ENCODE results near the gene ATF3. TPM values are rescaled to one million over a fixed set of nuclear protein-coding genes. Genes with fewer than 3 reads are reported as not detected.

Gene ATF3
- polyA plus RNA-seq, 3 donors = 10.4 to 227 (median 13.3) TPM

GRCh38 chr1:212567638-212568037 lies 40.9 kb upstream of the ATF3 start:
- H3K27ac ChIP-seq (ENCODE audit: low read depth in 1 of 2, low read length in 2 of 2) = peak overlapping the region in 1 of 2 donors; percentile 99
- H3K4me2 ChIP-seq (replicated peaks; ENCODE audit: extremely low read depth, low read length, poor library complexity, severe bottlenecking) = peak overlapping the region; percentile 79
- Mint-ChIP-seq H3K9me3 (peaks cover 2 to 10% (median 6%) of the 10 kb centered on the region in 7 donors), H3K36me3 (no peaks in the 10 kb centered on the region), H3K27me3 (ENCODE audit: low read depth in 3 of 3) (peaks cover 2 to 7% (median 2%) of the 10 kb centered on the region in 3 donors), H3K4me1 (peaks cover 27% of the 10 kb centered on the region), H3K27ac (peak overlapping the region; percentile 81 to 100 (median 98)), H3K4me3 (peak overlapping the region; percentile 79 to 98)
- no peak overlapping the region for H2AFZ ChIP-seq (ENCODE audit: insufficient read depth, low read depth, low read length, poor library complexity, severe bottlenecking)
- TF ChIP-seq CTCF (IDR thresholded peaks at IDR 0.05) = no peak
- H3K9me3 ChIP-seq (replicated peaks in 1 of 2; ENCODE audit: control insufficient read depth in 1 of 2, insufficient read depth in 1 of 2, low read length in 2 of 2) = no peaks in the 10 kb centered on the region
- WGBS (ENCODE audit: insufficient coverage) = 100% methylated on average over 1 of the region's 3 CpGs
- no peaks in the 10 kb centered on the region for H3K36me3 ChIP-seq (replicated peaks in 1 of 2; ENCODE audit: control insufficient read depth in 1 of 2, insufficient read depth in 2 of 2, low read length in 2 of 2)
- H3K9ac ChIP-seq (ENCODE audit: insufficient read depth, low read length, poor library complexity, severe bottlenecking) = no peak overlapping the region
- H3K4me1 ChIP-seq (ENCODE audit: control insufficient read depth in 1 of 2, insufficient read depth in 2 of 2, low read length in 2 of 2) = peaks cover 18 to 19% of the 10 kb centered on the region in 2 donors
- DNase-seq = no peak
- peak overlapping the region in 1 of 3 experiments; percentile 77 for H3K4me3 ChIP-seq (replicated peaks in 1 of 3; ENCODE audit: low read depth in 2 of 3, low read length in 3 of 3)
- intact Hi-C loops (cut with micrococcal nuclease) = no loop called here
- no peaks in the 10 kb centered on the region for H4K20me1 ChIP-seq (ENCODE audit: insufficient read depth, low read length)
- no peaks in the 10 kb centered on the region for H3K27me3 ChIP-seq (ENCODE audit: control insufficient read depth in 2 of 2, insufficient read depth in 2 of 2, low read length in 2 of 2)
- no peaks in the 10 kb centered on the region for H3K79me2 ChIP-seq (ENCODE audit: insufficient read depth, low read length)

- Mint-ChIP-seq H3K4me3 (no peak overlapping the region), H3K36me3 (no peaks in the 10 kb centered on the region), H3K27ac (no peak overlapping the region), H3K27me3 (ENCODE audit: low read depth in 3 of 3) (peaks cover 0 to 7% (median 2%) of the 10 kb centered on the region in 3 donors), H3K9me3 (peaks cover 0 to 5% (median 0%) of the 10 kb centered on the region in 7 donors), H3K4me1 (peaks cover 27% of the 10 kb centered on the region)
- Histone ChIP-seq H3K27ac (ENCODE audit: low read depth in 1 of 2, low read length in 2 of 2) (no peak overlapping the region), H3K9me3 (replicated peaks in 1 of 2; ENCODE audit: control insufficient read depth in 1 of 2, insufficient read depth in 1 of 2, low read length in 2 of 2) (no peaks in the 10 kb centered on the region), H3K4me3 (replicated peaks in 1 of 3; ENCODE audit: low read depth in 2 of 3, low read length in 3 of 3) (no peak overlapping the region), H3K4me2 (replicated peaks; ENCODE audit: extremely low read depth, low read length, poor library complexity, severe bottlenecking) (no peak overlapping the region), H3K36me3 (replicated peaks in 1 of 2; ENCODE audit: control insufficient read depth in 1 of 2, insufficient read depth in 2 of 2, low read length in 2 of 2) (no peaks in the 10 kb centered on the region), H4K20me1 (ENCODE audit: insufficient read depth, low read length) (no peaks in the 10 kb centered on the region), H3K9ac (ENCODE audit: insufficient read depth, low read length, poor library complexity, severe bottlenecking) (no peak overlapping the region), H3K79me2 (ENCODE audit: insufficient read depth, low read length) (no peaks in the 10 kb centered on the region), H3K4me1 (ENCODE audit: control insufficient read depth in 1 of 2, insufficient read depth in 2 of 2, low read length in 2 of 2) (peaks cover 18 to 19% of the 10 kb centered on the region in 2 donors), H3K27me3 (ENCODE audit: control insufficient read depth in 2 of 2, insufficient read depth in 2 of 2, low read length in 2 of 2) (no peaks in the 10 kb centered on the region), H2AFZ (ENCODE audit: insufficient read depth, low read depth, low read length, poor library complexity, severe bottlenecking) (no peak overlapping the region)
- no peak for DNase-seq
- intact Hi-C loops (cut with micrococcal nuclease) = no loop called here
- TF ChIP-seq CTCF (IDR thresholded peaks at IDR 0.05) = no peak
- no CpG with 5 or more reads among the region's 5 CpGs for WGBS (ENCODE audit: insufficient coverage)
Measured at GRCh38 chr1:212568978-212569537, 39.5 kb upstream of the ATF3 start.
